Activated naive CD4-positive, alpha-beta T cell treated with anti-CD3 and anti-CD28 coated beads for 36 hours (primary cell): ENCODE data around the gene LGALS3. TPM values are rescaled to one million over a fixed set of nuclear protein-coding genes. Genes with fewer than 3 reads are reported as not detected.

Experiments
- CTCF ChIA-PET: fragments of 350-600 bp; sonication (Branson Sonifier 250); formaldehyde crosslinking; loops from one replicate; lab custom pipeline; 2021; ENCODE audit warnings: antibody characterized with exemption; lab: Charles Lee
- DNase-seq: peaks from one replicate; pipeline ENCODE4 v3.0.0-alpha.2; 2020
- H3K27ac Mint-ChIP-seq: one replicate; pipeline ENCODE4 v1.8.0; 2021; ENCODE audit warnings: mild to moderate bottlenecking, mixed read lengths
- H3K27me3 Mint-ChIP-seq: one replicate; pipeline ENCODE4 v1.8.0; 2021; ENCODE audit warnings: low read depth, mixed read lengths
- H3K36me3 Mint-ChIP-seq: one replicate; pipeline ENCODE4 v1.8.0; 2021; ENCODE audit warnings: low read depth, mixed read lengths
- H3K4me1 Mint-ChIP-seq: one replicate; pipeline ENCODE4 v1.8.0; 2021; ENCODE audit warnings: low read depth, mixed read lengths
- H3K4me3 Mint-ChIP-seq: one replicate; pipeline ENCODE4 v1.8.0; 2021; ENCODE audit warnings: mild to moderate bottlenecking, moderate library complexity, mixed read lengths
- H3K9me3 Mint-ChIP-seq: one replicate; pipeline ENCODE4 v1.8.0; 2021; ENCODE audit warnings: mixed read lengths
- intact Hi-C: fragments of 100-400 bp; cut with micrococcal nuclease; formaldehyde crosslinking; loops from one replicate; pipeline ENCODE4 v1.15.1; 2023
- total RNA-seq, 2 experiments: library from RNA; stranded (reverse); gene quantifications; one replicate each; pipeline ENCODE4 v1.2.3, GENCODE V29; 2021

The LGALS3 gene
- total RNA-seq, 2 experiments from 2014 or later, result 1.1 to 1.3 TPM

DNA sequence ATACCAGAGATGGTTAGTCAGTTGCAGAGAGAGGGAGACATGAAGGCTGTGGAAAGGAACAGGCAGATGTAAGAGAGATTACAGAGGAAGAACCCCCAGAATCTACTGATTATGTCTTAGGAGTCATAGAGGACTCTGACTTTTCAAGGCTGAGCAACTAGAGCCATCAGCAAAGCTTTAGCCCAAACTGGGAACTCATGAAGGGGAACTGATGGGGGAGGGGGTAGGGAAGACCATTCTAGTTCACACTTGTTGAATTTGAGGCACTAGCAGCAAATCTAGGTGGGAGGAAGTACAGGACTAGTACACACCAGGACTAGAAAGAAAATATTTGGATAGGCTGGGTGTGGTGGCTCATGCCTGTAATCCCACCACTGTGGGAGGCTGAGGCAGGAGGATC lies 10.1 kb downstream of the LGALS3 start:
- intact Hi-C loops, result no loop called here
- no peaks in the 10 kb centered on the region for H3K36me3 Mint-ChIP-seq
- peaks cover 4% of the 10 kb centered on the region for H3K27me3 Mint-ChIP-seq
- H3K27ac Mint-ChIP-seq, result no peak overlapping the region
- CTCF ChIA-PET, result interaction anchor here (1.6 kb wide), 1 partner anchor 88 kb away, joined by 3 read pairs; the partner anchor contains the start of gene MAPK1IP1L
- no peak for DNase-seq
- H3K4me3 Mint-ChIP-seq, result no peak overlapping the region
- H3K9me3 Mint-ChIP-seq, result no peaks in the 10 kb centered on the region
- H3K4me1 Mint-ChIP-seq, result no peaks in the 10 kb centered on the region

DNA sequence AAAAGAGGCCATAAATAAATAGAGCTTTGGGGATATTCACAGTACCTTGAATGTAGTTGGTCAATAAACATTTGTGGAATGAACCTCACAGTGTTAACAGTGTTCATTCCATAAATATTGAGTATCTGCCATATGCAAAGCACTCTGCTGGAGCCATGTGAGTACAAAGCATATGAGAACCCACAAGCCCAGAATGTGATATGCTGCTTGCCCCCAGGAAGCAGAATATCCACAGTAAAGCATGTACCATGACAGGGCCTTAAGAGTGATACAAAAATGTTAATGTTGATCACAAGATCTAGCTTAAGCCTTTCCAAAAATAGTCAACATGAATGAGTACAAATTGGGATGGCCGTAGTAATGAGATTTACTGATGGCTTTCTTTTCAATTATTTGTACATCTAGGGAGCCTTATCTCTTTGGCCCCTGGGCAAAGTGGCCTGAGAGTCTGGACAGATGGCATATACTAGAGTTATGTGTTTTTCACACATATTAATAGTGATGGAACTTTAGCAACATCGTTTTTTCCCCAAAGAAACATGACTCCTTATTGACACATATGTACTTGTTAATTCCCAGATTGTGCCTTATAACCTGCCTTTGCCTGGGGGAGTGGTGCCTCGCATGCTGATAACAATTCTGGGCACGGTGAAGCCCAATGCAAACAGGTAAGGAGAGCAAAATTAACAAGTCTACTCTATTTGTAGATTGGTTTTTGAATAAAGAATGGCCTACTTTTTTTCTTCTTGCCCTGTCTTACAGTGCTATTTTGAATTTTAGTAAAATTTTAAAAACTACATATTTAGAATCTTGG lies 10.9 kb downstream of the LGALS3 start:
- no peaks in the 10 kb centered on the region for H3K36me3 Mint-ChIP-seq
- CTCF ChIA-PET, result interaction anchor here (0.6 to 1.6 kb wide), 2 partner anchors 11 to 89 kb away, joined by 3 to 4 read pairs; partner anchors contain the start of gene MAPK1IP1L
- no peak for DNase-seq
- no peaks in the 10 kb centered on the region for H3K4me1 Mint-ChIP-seq
- intact Hi-C loops, result no loop called here
- H3K9me3 Mint-ChIP-seq, result no peaks in the 10 kb centered on the region
- H3K4me3 Mint-ChIP-seq, result no peak overlapping the region
- H3K27me3 Mint-ChIP-seq, result peaks cover 4% of the 10 kb centered on the region
- H3K27ac Mint-ChIP-seq, result no peak overlapping the region

DNA sequence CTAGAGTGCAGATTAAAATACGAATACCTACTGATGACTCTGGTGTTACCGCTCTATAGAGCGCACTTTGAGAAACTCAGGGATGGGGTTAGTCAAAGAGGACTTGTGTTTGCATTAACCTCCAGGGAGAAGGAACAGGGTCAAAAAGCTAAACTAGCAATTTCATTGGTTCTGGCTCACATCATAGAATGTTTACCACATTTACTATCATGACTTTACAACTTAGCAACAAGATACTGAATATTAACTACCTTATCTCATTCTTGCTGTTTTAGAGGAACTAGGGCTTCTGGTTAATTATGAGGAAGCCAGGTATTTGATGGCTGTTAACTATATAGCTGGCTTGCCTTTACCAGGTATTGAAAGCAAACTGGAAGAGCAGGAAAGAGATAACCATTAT lies 12.8 kb downstream of the LGALS3 start:
- CTCF ChIA-PET, result no interaction called here
- intact Hi-C loops, result no loop called here
- H3K27ac Mint-ChIP-seq, result no peak overlapping the region
- no peak overlapping the region for H3K4me3 Mint-ChIP-seq
- no peak for DNase-seq
- H3K27me3 Mint-ChIP-seq, result peaks cover 3% of the 10 kb centered on the region
- H3K4me1 Mint-ChIP-seq, result no peaks in the 10 kb centered on the region
- H3K36me3 Mint-ChIP-seq, result peaks cover 2% of the 10 kb centered on the region
- H3K9me3 Mint-ChIP-seq, result no peaks in the 10 kb centered on the region

DNA sequence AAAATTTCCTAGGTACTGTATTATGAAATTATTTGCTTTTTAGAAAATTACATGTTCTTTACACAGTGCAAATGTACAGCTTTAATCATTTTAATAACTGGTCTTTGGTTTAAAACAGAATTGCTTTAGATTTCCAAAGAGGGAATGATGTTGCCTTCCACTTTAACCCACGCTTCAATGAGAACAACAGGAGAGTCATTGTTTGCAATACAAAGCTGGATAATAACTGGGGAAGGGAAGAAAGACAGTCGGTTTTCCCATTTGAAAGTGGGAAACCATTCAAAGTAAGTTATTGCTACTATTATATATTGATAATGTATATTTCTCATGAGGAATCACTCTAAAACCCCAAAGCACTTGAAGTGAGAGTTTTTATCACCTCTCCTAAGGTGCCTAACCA lies 13.4 kb downstream of the LGALS3 start:
- CTCF ChIA-PET, result no interaction called here
- Mint-ChIP-seq H3K27ac (no peak overlapping the region), H3K4me1 (no peaks in the 10 kb centered on the region), H3K27me3 (no peaks in the 10 kb centered on the region), H3K9me3 (no peaks in the 10 kb centered on the region), H3K36me3 (peaks cover 5% of the 10 kb centered on the region), H3K4me3 (no peak overlapping the region)
- intact Hi-C loops, result no loop called here
- no peak for DNase-seq

DNA sequence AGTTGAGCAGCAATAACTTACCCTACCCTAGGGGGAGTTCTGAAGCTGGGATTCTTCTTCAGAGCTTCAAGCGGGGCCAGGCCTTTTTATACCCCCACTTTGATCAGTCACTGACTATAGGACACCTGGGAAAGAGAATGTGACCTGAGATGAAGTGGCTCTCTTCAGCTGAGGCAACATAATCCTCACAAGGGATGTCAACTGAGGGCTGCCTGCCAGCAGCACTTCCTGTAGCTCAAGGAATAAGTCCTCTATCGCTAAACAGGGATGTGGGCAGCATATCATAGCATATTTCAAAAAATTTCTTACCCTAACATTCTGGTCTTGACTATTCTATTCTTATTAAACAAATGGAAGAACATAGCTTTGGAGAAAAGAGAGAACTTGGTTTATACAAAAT lies 17.4 kb downstream of the LGALS3 start:
- Mint-ChIP-seq H3K9me3 (no peaks in the 10 kb centered on the region), H3K27ac (no peak overlapping the region), H3K4me3 (no peak overlapping the region), H3K4me1 (no peaks in the 10 kb centered on the region), H3K36me3 (peaks cover 14% of the 10 kb centered on the region), H3K27me3 (no peaks in the 10 kb centered on the region)
- intact Hi-C loops, result no loop called here
- no peak for DNase-seq
- CTCF ChIA-PET, result interaction anchor here (1.3 kb wide), 1 partner anchor 14 kb away, joined by 4 read pairs; no protein-coding TSS in a partner anchor

DNA sequence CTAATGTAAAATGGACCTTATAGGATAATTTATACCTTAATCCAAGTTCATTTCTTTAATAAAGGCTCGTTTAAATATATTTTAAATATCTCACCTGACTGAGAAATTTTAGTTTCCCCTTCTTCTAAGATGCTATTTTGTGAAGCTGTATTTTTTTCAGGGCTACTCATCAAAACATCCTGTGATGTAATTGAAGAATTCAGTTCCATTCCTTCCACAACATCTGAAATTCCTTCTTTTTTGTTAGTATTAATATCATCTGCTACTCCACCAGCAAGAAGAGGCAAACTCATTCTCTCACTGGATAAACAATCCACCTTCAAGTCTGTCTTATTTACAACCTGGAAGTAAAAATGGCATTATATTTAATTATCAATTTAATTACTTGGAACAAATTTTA lies 22.5 kb downstream of the LGALS3 start:
- no peak overlapping the region for H3K27ac Mint-ChIP-seq
- H3K4me1 Mint-ChIP-seq, result no peaks in the 10 kb centered on the region

DNA sequence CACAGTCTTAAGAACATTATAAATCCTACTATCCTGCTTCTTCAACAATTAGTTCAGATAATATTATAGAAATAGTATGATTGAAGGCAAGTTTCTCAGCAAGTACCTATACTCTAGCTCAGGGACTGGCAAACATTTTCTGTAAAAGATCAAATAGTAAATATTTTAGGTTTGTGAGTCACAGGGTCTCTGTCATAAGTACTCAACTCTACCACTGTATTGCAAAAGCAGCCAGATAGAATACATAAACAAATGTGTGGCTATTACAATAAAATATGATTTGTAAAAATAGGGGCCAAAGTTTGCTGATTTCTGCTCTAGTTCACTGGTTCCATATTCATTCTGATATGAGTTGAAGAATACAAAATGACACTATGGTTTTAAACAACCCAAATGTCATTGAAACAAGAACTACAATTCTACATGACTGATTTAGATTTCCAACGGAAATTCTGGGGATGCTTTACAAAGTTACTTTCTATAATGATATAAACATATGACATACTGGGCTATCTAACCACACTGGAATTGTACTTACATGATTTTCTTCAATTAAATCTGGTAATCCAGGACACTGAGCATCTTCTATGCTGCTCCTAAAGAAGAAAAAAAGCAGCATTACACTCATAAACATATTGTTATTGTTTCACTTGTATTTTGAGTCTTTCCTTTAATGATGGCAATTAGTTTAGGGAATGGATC lies 23.2 kb downstream of the LGALS3 start:
- H3K9me3 Mint-ChIP-seq, result no peaks in the 10 kb centered on the region
- no peak overlapping the region for H3K27ac Mint-ChIP-seq
- H3K4me1 Mint-ChIP-seq, result peaks cover 5% of the 10 kb centered on the region
- no peak overlapping the region for H3K4me3 Mint-ChIP-seq
- peaks cover 24% of the 10 kb centered on the region for H3K36me3 Mint-ChIP-seq
- intact Hi-C loops, result no loop called here
- CTCF ChIA-PET, result interaction anchor here (0.6 kb wide), 1 partner anchor 631 kb away, joined by 4 read pairs; no protein-coding TSS in a partner anchor
- H3K27me3 Mint-ChIP-seq, result no peaks in the 10 kb centered on the region
- DNase-seq, result no peak

More for the DNA sequence above, 22.5 kb downstream of the LGALS3 start:
- Mint-ChIP-seq H3K36me3 (peaks cover 22% of the 10 kb centered on the region), H3K4me3 (no peak overlapping the region), H3K9me3 (no peaks in the 10 kb centered on the region), H3K27me3 (no peaks in the 10 kb centered on the region)
- DNase-seq, result no peak
- CTCF ChIA-PET, result interaction anchor here (0.7 kb wide), 2 partner anchors 12 to 140 kb away, joined by 3 to 4 read pairs; no protein-coding TSS in a partner anchor
- intact Hi-C loops, result no loop called here

DNA sequence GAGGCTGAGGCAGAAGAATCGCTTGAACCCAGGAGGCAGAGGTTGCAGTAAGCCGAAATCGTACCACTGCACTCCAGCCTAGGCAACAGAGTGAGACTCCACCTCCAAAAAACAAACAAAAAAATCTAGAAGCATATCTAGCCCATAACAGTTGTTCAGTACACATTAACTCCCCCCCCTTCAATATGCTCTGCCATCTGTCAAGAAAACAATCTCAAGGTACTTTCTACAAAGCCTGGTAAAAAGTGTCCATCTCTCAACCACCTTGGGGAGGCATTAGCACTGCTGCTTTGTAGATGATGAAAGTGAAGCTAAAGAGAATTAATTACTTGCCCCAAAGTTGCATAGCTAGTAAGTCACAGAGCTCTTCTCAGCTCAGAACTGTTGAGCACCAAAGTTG lies 24.9 kb downstream of the LGALS3 start:
- Mint-ChIP-seq H3K4me3 (no peak overlapping the region), H3K27me3 (no peaks in the 10 kb centered on the region), H3K36me3 (peaks cover 27% of the 10 kb centered on the region), H3K4me1 (peaks cover 5% of the 10 kb centered on the region), H3K9me3 (no peaks in the 10 kb centered on the region), H3K27ac (no peak overlapping the region)
- DNase-seq, result no peak
- CTCF ChIA-PET, result interaction anchor here (0.6 kb wide), 1 partner anchor 130 kb away, joined by 4 read pairs; no protein-coding TSS in a partner anchor
- intact Hi-C loops, result no loop called here

DNA sequence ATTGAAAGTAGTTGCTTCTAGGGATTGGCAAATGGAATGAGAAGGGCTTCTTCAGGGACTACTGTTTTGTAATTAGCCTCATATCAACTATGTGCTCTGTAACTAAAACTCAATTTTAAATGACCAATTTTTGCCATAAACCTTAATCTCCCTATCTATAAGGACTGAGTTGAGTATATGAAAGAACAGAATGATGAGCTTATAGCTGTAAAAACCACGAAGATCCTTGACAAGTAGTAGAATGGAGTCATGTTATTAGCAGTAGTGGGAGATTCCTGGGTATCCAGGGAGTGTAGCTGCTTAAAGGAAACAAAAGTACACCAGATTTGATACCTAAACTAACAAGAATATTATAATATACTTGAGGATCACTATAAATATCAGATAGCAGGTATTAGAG lies 28.0 kb downstream of the LGALS3 start:
- Mint-ChIP-seq H3K36me3 (peaks cover 28% of the 10 kb centered on the region), H3K27me3 (no peaks in the 10 kb centered on the region), H3K4me1 (peaks cover 5% of the 10 kb centered on the region), H3K4me3 (no peak overlapping the region), H3K9me3 (no peaks in the 10 kb centered on the region), H3K27ac (no peak overlapping the region)
- CTCF ChIA-PET, result interaction anchor here (0.6 kb wide), 1 partner anchor 197 kb away, joined by 4 read pairs; no protein-coding TSS in a partner anchor
- DNase-seq, result no peak
- intact Hi-C loops, result no loop called here

DNA sequence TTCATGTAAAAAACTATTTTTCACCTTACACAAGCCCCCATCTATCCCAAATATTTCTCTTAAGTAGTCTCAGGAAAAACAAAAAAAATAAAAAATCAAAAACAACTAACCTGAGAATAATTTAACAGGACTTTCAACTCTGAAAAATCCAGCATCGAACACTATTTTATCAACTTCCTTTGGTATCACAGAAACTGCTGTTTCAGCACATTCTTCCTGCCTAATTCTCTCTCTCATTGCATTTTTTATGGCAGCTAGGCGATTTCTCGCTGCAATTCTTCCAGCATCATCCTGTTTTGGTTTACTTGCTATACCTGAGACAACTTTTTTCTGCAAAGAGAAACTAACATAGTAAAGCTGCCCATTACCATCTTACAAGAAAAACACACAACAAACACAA lies 29.4 kb downstream of the LGALS3 start:
- Mint-ChIP-seq H3K4me1 (peaks cover 5% of the 10 kb centered on the region), H3K27ac (no peak overlapping the region), H3K9me3 (no peaks in the 10 kb centered on the region), H3K27me3 (no peaks in the 10 kb centered on the region), H3K36me3 (peaks cover 27% of the 10 kb centered on the region), H3K4me3 (no peak overlapping the region)
- intact Hi-C loops, result no loop called here
- no peak for DNase-seq
- CTCF ChIA-PET, result interaction anchor here (0.6 to 3.6 kb wide), 3 partner anchors 38 to 68 kb away, joined by 3 to 43 read pairs (median 3); no protein-coding TSS in a partner anchor

DNA sequence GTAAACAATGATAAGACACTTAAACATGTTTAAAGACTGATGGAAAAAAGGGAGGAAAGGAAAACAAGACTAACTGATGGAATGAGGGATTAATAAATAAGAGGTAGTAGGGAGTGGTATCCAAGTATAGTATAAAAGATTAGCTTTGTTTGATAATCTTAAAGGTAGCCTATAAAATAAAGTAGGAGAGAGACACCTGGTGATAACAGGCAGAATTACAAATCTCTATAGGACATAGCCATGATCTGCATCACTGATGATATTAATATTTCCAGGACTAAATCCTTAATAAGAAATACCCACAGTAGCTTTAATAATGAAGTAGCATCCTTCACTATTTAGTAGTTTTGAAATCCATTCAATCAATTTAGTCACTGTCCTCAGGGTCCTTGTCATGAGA lies 31.9 kb downstream of the LGALS3 start:
- Mint-ChIP-seq H3K9me3 (no peaks in the 10 kb centered on the region), H3K4me1 (peaks cover 10% of the 10 kb centered on the region), H3K36me3 (peaks cover 25% of the 10 kb centered on the region), H3K4me3 (no peak overlapping the region), H3K27ac (no peak overlapping the region), H3K27me3 (no peaks in the 10 kb centered on the region)
- intact Hi-C loops, result loop anchor here (1.0 kb wide), 2 partner anchors 72 to 110 kb away; partner anchors contain the start of gene MAPK1IP1L
- no peak for DNase-seq
- CTCF ChIA-PET, result interaction anchor here (0.7 to 3.6 kb wide), 6 partner anchors 30 to 499 kb away, joined by 3 to 43 read pairs (median 4); no protein-coding TSS in a partner anchor

DNA sequence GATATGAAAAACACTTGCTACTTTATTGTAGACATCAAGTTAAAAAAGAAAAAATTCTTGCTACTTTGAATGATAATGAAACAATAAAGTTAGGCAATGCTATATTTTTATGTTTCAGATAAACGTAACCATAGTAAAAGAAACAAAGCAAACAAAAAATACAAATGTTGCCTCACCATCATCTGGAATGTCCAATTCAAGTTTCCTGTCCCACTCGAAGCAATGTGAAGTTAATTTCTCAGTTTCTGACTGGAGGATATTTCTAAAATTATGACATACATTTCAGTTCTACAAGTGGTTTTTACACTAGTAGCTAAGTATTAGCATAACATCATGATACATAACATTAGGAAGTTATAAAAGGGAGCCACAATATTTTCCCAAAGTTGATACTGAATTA lies 41.5 kb downstream of the LGALS3 start:
- Mint-ChIP-seq H3K27me3 (no peaks in the 10 kb centered on the region), H3K4me1 (no peaks in the 10 kb centered on the region), H3K9me3 (no peaks in the 10 kb centered on the region), H3K27ac (no peak overlapping the region), H3K36me3 (peaks cover 10% of the 10 kb centered on the region), H3K4me3 (no peak overlapping the region)
- intact Hi-C loops, result no loop called here
- no peak for DNase-seq
- CTCF ChIA-PET, result no interaction called here
